ENCODE results near the gene EPN2.

GRCh38 chr17:19248928-19249574 lies 11.9 kb downstream of the EPN2 start:
- TF ChIP-seq CTBP1 (IDR thresholded peaks at IDR 0.05; ENCODE audit: borderline replicate concordance) (no peak), HDGF (IDR thresholded peaks at IDR 0.05; ENCODE audit: borderline replicate concordance) (no peak), ELF4 (IDR thresholded peaks at IDR 0.05) (no peak), ZNF384 (IDR thresholded peaks at IDR 0.05) (no peak), FOXM1 (IDR thresholded peaks at IDR 0.05; ENCODE audit: borderline replicate concordance) (no peak), SUZ12 (IDR thresholded peaks at IDR 0.05) (no peak), TARDBP (IDR thresholded peaks at IDR 0.05) (no peak), FOXK2 (IDR thresholded peaks at IDR 0.05) (no peak), SP1 (IDR thresholded peaks at IDR 0.05) (no peak), NFRKB (IDR thresholded peaks at IDR 0.05) (no peak), ARNT (IDR thresholded peaks at IDR 0.05) (no peak)
